HL-60 (cell line): ENCODE data around the gene CNOT11.
"Not testable (repeated sequence)": the region's sequence is repeated elsewhere in the genome, so short reads cannot be mapped to it uniquely, and the experiment has no call there.

Source experiments
- DNase-seq, 2 experiments: peaks; one replicate each; pipeline ENCODE4 v3.0.0-alpha.2; 2010 to 2020; ENCODE audit warnings: low read depth in 1 of 2, low spot score in 1 of 2
- H3K27ac ChIP-seq: fragments of 250-450 bp; sonication (Bioruptor Pico); replicated peaks from 2 replicates; pipeline ENCODE4 v1.5.1; 2020; ENCODE audit warnings: mild to moderate bottlenecking, moderate library complexity
- H3K27me3 ChIP-seq: fragments of 250-450 bp; sonication (Bioruptor Pico); 2 replicates; pipeline ENCODE4 v1.5.1; 2021; ENCODE audit warnings: mild to moderate bottlenecking, moderate library complexity; ENCODE audit not compliant: insufficient read depth, poor library complexity, severe bottlenecking
- H3K4me3 ChIP-seq: replicated peaks from 2 replicates; pipeline ENCODE4 v1.5.1; 2011; ENCODE audit warnings: mild to moderate bottlenecking, control low read depth, low read length; ENCODE audit not compliant: insufficient read depth
- GABPA ChIP-seq: IDR thresholded peaks from 2 replicates; pipeline ENCODE4 v1.6.1; 2012; ENCODE audit warnings: low read depth
- POLR2AphosphoS5 ChIP-seq: IDR thresholded peaks from 2 replicates; pipeline ENCODE4 v1.6.1; 2012; ENCODE audit warnings: low read depth
- REST ChIP-seq: IDR thresholded peaks from 2 replicates; pipeline ENCODE4 v1.6.1; 2012; ENCODE audit warnings: low read depth; ENCODE audit not compliant: insufficient replicate concordance
- SPI1 ChIP-seq: IDR thresholded peaks from 2 replicates; pipeline ENCODE4 v1.6.1; 2012; ENCODE audit warnings: low read depth, mild to moderate bottlenecking, borderline replicate concordance
- TF ChIP-seq, protein P1 (sequence below): IDR thresholded peaks from one replicate; pipeline ENCODE4 v1.5.1; 2011; ENCODE audit warnings: low read length, control low read depth, inconsistent platforms; ENCODE audit not compliant: insufficient read depth

Gene CNOT11

GRCh38 chr2:101219246-101219645, 33.4 kb upstream of the CNOT11 start:
- Histone ChIP-seq H3K27me3 (no peaks in the 10 kb centered on the region), H3K4me3 (no peak overlapping the region), H3K27ac (no peak overlapping the region)
- DNase-seq = no peak
- TF ChIP-seq POLR2AphosphoS5 (no peak), REST (no peak), SPI1 (no peak), GABPA (no peak)
- TF ChIP-seq, protein P1, sequence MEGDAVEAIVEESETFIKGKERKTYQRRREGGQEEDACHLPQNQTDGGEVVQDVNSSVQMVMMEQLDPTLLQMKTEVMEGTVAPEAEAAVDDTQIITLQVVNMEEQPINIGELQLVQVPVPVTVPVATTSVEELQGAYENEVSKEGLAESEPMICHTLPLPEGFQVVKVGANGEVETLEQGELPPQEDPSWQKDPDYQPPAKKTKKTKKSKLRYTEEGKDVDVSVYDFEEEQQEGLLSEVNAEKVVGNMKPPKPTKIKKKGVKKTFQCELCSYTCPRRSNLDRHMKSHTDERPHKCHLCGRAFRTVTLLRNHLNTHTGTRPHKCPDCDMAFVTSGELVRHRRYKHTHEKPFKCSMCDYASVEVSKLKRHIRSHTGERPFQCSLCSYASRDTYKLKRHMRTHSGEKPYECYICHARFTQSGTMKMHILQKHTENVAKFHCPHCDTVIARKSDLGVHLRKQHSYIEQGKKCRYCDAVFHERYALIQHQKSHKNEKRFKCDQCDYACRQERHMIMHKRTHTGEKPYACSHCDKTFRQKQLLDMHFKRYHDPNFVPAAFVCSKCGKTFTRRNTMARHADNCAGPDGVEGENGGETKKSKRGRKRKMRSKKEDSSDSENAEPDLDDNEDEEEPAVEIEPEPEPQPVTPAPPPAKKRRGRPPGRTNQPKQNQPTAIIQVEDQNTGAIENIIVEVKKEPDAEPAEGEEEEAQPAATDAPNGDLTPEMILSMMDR = no peak

GRCh38 chr2:101220091-101220490, 32.6 kb upstream of the CNOT11 start:
- not testable (repeated sequence) for DNase-seq, H3K4me3 ChIP-seq, H3K27ac ChIP-seq, H3K27me3 ChIP-seq

GRCh38 chr2:101223814-101224231, 28.9 kb upstream of the CNOT11 start:
- DNase-seq = peak; percentile 63 to 96
- TF ChIP-seq, protein P1 = no peak
- peak; percentile 98 for TF ChIP-seq POLR2AphosphoS5
- Histone ChIP-seq H3K27me3 (no peaks in the 10 kb centered on the region), H3K4me3 (no peak overlapping the region), H3K27ac (peak overlapping the region; percentile 67)

DNA sequence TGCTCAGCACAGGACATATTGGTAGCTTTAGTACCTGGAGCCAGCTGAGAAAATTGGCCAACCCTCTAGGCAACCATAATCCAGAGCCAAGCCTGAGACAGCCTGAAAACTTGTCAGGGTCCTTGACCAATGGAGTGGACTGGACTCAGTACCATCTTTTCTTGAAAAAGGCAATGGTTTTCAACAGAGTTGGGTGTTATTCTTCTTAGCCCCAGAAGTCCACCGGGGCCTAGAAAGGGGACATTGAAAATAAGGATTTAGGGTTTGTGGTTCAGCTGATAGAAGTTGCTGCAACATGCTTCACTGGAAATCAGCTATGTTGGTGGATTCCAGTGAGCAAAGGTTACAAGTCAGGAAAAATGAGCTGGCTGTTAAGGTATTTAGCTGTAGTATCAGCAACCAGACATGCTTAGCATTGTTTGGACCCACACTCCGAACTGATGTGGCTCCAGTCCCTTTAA, 22.1 kb upstream of the CNOT11 start:
- no peak overlapping the region for H3K27ac ChIP-seq
- H3K4me3 ChIP-seq = no peak overlapping the region
- DNase-seq = no peak
- TF ChIP-seq SPI1 = no peak
- no peaks in the 10 kb centered on the region for H3K27me3 ChIP-seq

DNA sequence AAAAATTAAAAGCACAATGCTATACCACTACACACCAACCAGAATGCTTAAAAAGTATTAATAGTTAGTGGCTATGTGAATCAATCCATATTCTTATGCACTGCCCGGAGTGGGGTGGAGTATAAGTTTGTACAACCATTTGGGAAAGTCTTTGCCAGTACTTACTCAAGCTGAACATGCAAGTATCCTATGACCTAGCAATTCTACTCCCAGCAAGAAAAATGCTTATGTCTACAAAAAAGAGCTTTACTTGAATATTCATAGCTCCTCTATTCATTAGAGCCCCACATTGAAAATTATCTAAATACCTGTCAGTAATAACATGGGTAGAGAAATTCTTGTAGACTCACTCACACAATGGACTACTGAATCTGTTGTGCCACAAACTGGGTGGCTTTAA, 21.4 kb upstream of the CNOT11 start:
- DNase-seq = no peak
- Histone ChIP-seq H3K27me3 (no peaks in the 10 kb centered on the region), H3K4me3 (no peak overlapping the region), H3K27ac (no peak overlapping the region)
- TF ChIP-seq, protein P1 = no peak
- TF ChIP-seq SPI1 (no peak), REST (no peak)
